M059J (cell line): ENCODE results near the gene UCN2. TPM values are rescaled to one million over a fixed set of nuclear protein-coding genes. Genes with fewer than 3 reads are reported as not detected.

ENCODE experiments used
- DNase-seq: peaks from one replicate; pipeline ENCODE4 v3.0.0-alpha.2; 2012; ENCODE audit warnings: low read depth
- total RNA-seq: library from RNA; depleted of rRNA; stranded (reverse); fragments of >200 nt; shearing (Covaris generic); gene quantifications from 2 replicates; pipeline ENCODE4 v1.2.3, GENCODE V29; 2014

The UCN2 gene
- total RNA-seq, 1 experiment from 2014 or later, result 2.7 TPM

DNA sequence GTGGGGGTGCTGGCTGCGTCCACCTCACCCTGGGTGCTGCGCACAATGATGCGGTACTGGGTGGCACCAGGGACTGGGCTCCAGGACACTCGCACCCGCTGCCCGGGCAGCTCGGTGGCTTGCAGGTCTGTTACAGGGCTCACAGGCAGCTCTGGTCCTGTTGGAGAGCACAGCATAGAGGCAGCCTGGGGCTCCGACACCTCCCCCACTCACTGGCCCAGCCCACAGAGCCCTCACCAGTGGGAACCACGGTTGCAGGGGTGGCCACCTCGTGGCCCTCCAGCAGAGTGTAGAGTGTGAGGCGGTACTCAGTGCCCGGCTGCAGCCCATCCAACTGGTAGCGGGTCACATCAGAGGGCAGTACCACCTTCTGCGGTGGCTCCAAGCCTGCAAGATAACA lies 27.9 kb upstream of the UCN2 start:
- DNase-seq, result no peak

GRCh38 chr3:48588230-48588629 lies 24.6 kb upstream of the UCN2 start:
- no peak for DNase-seq

GRCh38 chr3:48587686-48588085 lies 24.1 kb upstream of the UCN2 start:
- no peak for DNase-seq

GRCh38 chr3:48585411-48585810 lies 21.8 kb upstream of the UCN2 start:
- no peak for DNase-seq

- DNase-seq, result no peak
Observed at GRCh38 chr3:48584836-48585235, 21.3 kb upstream of the UCN2 start.

DNA sequence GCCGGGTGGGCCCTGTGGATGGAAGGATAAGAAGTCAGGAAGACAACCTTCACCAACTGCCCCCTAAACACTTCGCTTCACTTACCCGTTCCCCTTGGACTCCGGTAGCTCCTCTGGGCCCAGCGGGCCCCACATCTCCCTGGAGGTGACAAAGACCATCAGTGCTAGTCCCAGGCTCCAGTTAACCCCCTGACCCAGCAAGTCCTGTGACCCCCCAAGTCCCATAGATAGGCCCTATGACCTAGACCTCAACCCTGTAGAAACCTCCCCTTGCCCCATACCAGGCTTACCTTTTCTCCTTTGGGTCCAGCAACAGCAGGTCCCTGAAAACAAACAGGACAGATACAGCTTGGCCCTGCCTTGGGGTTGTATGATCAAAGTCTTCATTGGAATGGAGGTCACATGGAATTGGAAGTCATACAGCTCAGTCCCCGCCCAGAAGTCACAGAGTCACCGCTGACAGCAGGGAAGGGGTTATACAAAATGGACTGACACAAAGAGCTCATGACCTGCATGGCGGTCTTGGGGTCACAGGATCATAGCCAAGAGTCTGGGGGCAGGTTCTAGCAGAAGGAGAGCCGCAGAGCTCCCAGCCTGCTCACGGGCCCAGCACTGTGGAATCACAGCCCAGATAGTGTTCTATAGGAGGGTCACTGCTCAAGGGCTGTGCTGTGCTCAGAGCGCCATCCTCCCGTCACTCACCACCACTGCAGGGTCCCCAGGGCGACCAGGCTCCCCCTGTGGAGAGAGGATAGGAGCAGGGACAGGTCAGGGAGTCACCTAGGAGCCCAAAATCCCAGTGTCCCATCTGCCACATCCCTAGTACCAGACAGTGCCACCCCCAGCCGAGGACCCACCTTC lies 18.3 kb upstream of the UCN2 start:
- DNase-seq, result no peak

GRCh38 chr3:48576647-48577046 lies 13.1 kb upstream of the UCN2 start:
- DNase-seq, result no peak

GRCh38 chr3:48575366-48575765 lies 11.8 kb upstream of the UCN2 start:
- DNase-seq, result no peak

- no peak for DNase-seq
Observed at GRCh38 chr3:48573973-48574585, 10.5 kb upstream of the UCN2 start.

DNA sequence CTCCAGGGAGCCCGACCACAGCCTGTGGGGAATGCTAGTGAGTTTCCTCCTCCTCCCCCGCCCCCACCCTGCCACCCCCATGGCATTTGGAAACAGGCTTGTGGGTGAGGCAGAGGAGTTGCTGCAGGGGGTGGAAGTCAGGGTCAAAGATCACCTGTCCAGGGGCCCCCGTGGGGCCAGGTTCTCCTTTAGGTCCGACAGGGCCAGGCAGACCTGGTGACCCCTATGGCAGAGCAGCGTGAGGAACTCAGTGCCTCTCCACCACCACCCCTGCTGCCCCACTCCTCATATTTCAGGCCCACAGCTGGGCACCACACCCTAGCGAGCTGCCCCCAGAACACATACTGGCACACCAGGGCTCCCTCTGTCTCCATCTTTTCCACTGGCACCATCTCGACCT lies 8.9 kb upstream of the UCN2 start:
- no peak for DNase-seq

GRCh38 chr3:48571938-48572337 lies 8.4 kb upstream of the UCN2 start:
- DNase-seq, result no peak

DNA sequence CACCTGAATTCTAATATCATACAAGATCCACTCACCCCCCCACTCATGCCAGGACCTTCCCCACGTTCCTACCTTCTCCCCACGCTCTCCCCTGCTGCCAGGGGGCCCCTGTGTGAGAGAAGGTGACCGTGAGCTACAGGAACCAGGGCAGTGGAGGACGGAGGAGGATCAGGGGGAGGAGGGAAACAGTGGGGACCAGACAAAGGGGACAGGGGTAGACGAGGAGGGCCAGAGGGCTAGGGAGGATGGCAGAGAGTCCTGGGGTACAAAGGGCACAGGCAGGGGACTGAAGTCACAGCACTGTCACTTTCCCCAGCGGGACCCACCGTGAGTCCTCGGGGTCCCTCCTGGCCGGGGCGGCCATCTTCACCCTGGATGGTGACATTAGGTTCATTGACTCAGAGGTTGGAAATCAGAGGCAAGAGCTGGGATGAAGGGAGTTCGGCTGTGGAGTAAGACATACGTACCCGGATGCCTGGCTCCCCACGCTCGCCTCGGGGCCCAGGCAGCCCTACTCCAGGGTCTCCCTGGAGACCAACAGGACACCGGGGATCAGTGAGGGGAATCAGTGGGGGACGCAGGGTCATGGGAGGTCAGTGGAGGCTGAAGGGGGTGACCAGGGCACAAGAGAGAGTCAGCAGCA lies 6.3 kb upstream of the UCN2 start:
- no peak for DNase-seq

GRCh38 chr3:48569400-48569799 lies 5.8 kb upstream of the UCN2 start:
- no peak for DNase-seq

- DNase-seq, result no peak
Observed at GRCh38 chr3:48568476-48568875, 4.9 kb upstream of the UCN2 start.

- no peak for DNase-seq
Observed at GRCh38 chr3:48567500-48567899, 3.9 kb upstream of the UCN2 start.

GRCh38 chr3:48567090-48567489 lies 3.5 kb upstream of the UCN2 start:
- peak; percentile 42 for DNase-seq

DNA sequence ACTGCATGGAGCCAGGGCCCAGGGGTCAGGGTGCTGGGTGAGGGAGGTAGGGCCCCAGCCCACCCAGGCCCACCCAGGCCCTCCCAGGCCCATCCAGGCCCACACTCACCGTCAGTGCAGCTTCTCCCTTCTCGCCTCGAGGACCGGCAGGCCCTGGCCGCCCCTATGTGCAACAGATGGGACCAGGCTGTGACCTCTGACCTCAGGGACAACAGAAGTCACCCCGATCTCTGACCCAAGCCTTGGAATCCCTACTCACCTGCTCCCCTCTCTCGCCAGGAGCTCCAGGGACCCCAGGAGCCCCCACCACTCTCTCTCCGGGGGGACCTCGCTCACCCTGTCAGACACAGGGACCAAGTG lies 2.8 kb upstream of the UCN2 start:
- no peak for DNase-seq

DNA sequence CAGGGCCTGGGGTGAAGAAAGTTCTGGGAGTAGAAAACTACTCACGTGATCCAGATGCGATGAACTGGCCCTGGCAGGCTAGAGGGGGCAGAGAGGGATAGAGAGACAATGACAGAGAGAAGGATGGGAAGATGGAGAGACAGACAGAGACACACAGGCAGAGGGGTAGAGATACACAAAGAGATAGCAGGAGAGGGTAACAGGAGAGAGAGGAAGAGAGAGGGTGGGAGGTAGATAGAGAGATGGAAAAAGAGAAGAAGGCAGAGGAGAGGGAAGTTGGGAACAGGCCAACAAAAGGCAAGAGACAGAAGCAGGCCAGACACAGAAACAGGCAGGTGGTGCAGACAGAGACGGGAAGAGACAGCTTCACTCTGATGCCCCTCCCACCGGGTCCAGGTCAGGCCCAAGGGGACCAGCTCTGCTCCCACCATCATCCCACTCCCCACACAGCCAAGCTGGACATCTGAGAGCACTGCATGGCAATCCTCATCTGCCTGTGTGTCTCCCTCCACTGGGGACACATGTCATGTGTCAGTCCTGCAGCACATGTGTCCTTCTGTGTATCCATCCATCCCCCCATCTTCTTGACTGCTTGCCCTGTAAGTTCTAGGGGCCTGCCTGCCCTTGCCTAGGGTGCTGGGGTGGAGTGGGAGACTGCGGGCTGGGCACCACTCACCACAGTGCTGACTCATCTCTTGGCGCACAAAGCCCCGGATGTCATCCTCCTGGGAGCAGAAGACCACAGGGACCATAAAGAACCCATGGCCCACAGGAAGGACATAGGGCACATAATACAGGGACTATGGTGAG lies 2.2 kb upstream of the UCN2 start:
- peak; percentile 84 for DNase-seq

GRCh38 chr3:48565186-48565585 lies 1.6 kb upstream of the UCN2 start:
- no peak for DNase-seq

- DNase-seq, result no peak
Observed at GRCh38 chr3:48564667-48565066, 1.1 kb upstream of the UCN2 start.

GRCh38 chr3:48564022-48564421 lies 441 bp upstream of the UCN2 start:
- DNase-seq, result peak; percentile 89
